ENCODE measurements around the gene BST2.
"Not testable (repeated sequence)": the region's sequence is repeated elsewhere in the genome, so short reads cannot be mapped to it uniquely, and the experiment has no call there.

Gene BST2

GRCh38 chr19:17379221-17379631 is 26.2 kb downstream of the BST2 start:
- H3K4me3 Mint-ChIP-seq: no peak overlapping the region
- peaks cover 9% of the 10 kb centered on the region for H3K27me3 Mint-ChIP-seq

GRCh38 chr19:17378271-17378670 is 27.2 kb downstream of the BST2 start:
- no peaks in the 10 kb centered on the region for H3K36me3 Mint-ChIP-seq (ENCODE audit: low read depth)
- H3K4me3 Mint-ChIP-seq: no peak overlapping the region
- no peaks in the 10 kb centered on the region for H3K9me3 Mint-ChIP-seq
- H3K4me1 Mint-ChIP-seq (ENCODE audit: low read depth): peaks cover 9% of the 10 kb centered on the region
- H3K27ac Mint-ChIP-seq: no peak overlapping the region
- peaks cover 9% of the 10 kb centered on the region for H3K27me3 Mint-ChIP-seq

More at GRCh38 chr19:17379221-17379631, 26.2 kb downstream of the BST2 start:
- Mint-ChIP-seq H3K9me3 (no peaks in the 10 kb centered on the region), H3K36me3 (ENCODE audit: low read depth) (no peaks in the 10 kb centered on the region), H3K4me1 (ENCODE audit: low read depth) (peaks cover 9% of the 10 kb centered on the region), H3K27ac (no peak overlapping the region)

- Mint-ChIP-seq H3K4me1 (ENCODE audit: low read depth) (no peaks in the 10 kb centered on the region), H3K27ac (no peak within 1 kb of the TSS), H3K4me3 (no peak within 1 kb of the TSS), H3K27me3 (peaks cover 9% of the 10 kb centered on the region), H3K36me3 (ENCODE audit: low read depth) (no peaks in the 10 kb centered on the region), H3K9me3 (no peaks in the 10 kb centered on the region)
Measured at GRCh38 chr19:17376935-17377600, 28.4 kb downstream of the BST2 start, which contains the start of gene PLVAP. PLVAP (minus strand) TSS chr19:17377342; CDS start chr19:17377288, 54 bp downstream.

- Mint-ChIP-seq H3K4me1 (ENCODE audit: low read depth) (peaks cover 8% of the 10 kb centered on the region), H3K27me3 (peaks cover 10% of the 10 kb centered on the region), H3K27ac (no peak overlapping the region), H3K9me3 (no peaks in the 10 kb centered on the region), H3K36me3 (ENCODE audit: low read depth) (no peaks in the 10 kb centered on the region), H3K4me3 (no peak overlapping the region)
Measured at GRCh38 chr19:17370026-17370587, 35.3 kb downstream of the BST2 start.

GRCh38 chr19:17365361-17365760 is 40.1 kb downstream of the BST2 start:
- Mint-ChIP-seq H3K27me3 (peaks cover 12% of the 10 kb centered on the region), H3K4me1 (ENCODE audit: low read depth) (peaks cover 5% of the 10 kb centered on the region), H3K27ac (no peak overlapping the region), H3K9me3 (no peaks in the 10 kb centered on the region), H3K36me3 (ENCODE audit: low read depth) (no peaks in the 10 kb centered on the region), H3K4me3 (no peak overlapping the region)

- not testable (repeated sequence) for H3K4me3 Mint-ChIP-seq; H3K27me3 Mint-ChIP-seq; H3K36me3 Mint-ChIP-seq (ENCODE audit: low read depth); H3K27ac Mint-ChIP-seq; H3K9me3 Mint-ChIP-seq; H3K4me1 Mint-ChIP-seq (ENCODE audit: low read depth)
Measured at GRCh38 chr19:17363852-17364605, 41.4 kb downstream of the BST2 start.

GRCh38 chr19:17359905-17360800 is 45.3 kb downstream of the BST2 start:
- Mint-ChIP-seq H3K36me3 (ENCODE audit: low read depth) (no peaks in the 10 kb centered on the region), H3K27ac (no peak overlapping the region), H3K9me3 (no peaks in the 10 kb centered on the region), H3K27me3 (peaks cover 3% of the 10 kb centered on the region), H3K4me3 (no peak overlapping the region), H3K4me1 (ENCODE audit: low read depth) (no peaks in the 10 kb centered on the region)

- Mint-ChIP-seq H3K27me3 (no peaks in the 10 kb centered on the region), H3K4me1 (ENCODE audit: low read depth) (no peaks in the 10 kb centered on the region), H3K9me3 (no peaks in the 10 kb centered on the region), H3K4me3 (no peak overlapping the region), H3K36me3 (ENCODE audit: low read depth) (no peaks in the 10 kb centered on the region), H3K27ac (no peak overlapping the region)
Measured at GRCh38 chr19:17358395-17358794, 47.0 kb downstream of the BST2 start.

GRCh38 chr19:17357724-17358123 is 47.7 kb downstream of the BST2 start:
- Mint-ChIP-seq H3K4me3 (no peak overlapping the region), H3K9me3 (no peaks in the 10 kb centered on the region), H3K36me3 (ENCODE audit: low read depth) (no peaks in the 10 kb centered on the region), H3K27me3 (no peaks in the 10 kb centered on the region), H3K27ac (no peak overlapping the region), H3K4me1 (ENCODE audit: low read depth) (no peaks in the 10 kb centered on the region)

GRCh38 chr19:17357078-17357666 is 48.3 kb downstream of the BST2 start:
- Mint-ChIP-seq H3K27me3 (no peaks in the 10 kb centered on the region), H3K4me3 (no peak overlapping the region), H3K4me1 (ENCODE audit: low read depth) (no peaks in the 10 kb centered on the region), H3K9me3 (no peaks in the 10 kb centered on the region), H3K27ac (no peak overlapping the region), H3K36me3 (ENCODE audit: low read depth) (no peaks in the 10 kb centered on the region)

- no peaks in the 10 kb centered on the region for H3K36me3 Mint-ChIP-seq (ENCODE audit: low read depth)
- H3K4me3 Mint-ChIP-seq: no peak overlapping the region
- no peak overlapping the region for H3K27ac Mint-ChIP-seq
- H3K27me3 Mint-ChIP-seq: peaks cover 12% of the 10 kb centered on the region
- H3K4me1 Mint-ChIP-seq (ENCODE audit: low read depth): no peaks in the 10 kb centered on the region
- no peaks in the 10 kb centered on the region for H3K9me3 Mint-ChIP-seq
Measured at GRCh38 chr19:17353386-17353785, 52.0 kb downstream of the BST2 start.
